Fibroblast of skin of abdomen (primary cell): ENCODE results near the gene KRT79.

Experiments used
- DNase-seq: peaks from one replicate; pipeline ENCODE4 v3.0.0-alpha.2; 2013

KRT79 gene

GRCh38 chr12:52834727-52835001 lies 553 bp upstream of the KRT79 start:
- no peak for DNase-seq

- no peak for DNase-seq
These were observed 866 bp downstream of the KRT79 start for GRCh38 chr12:52832985-52833905.

GRCh38 chr12:52832451-52832850 lies 1.7 kb downstream of the KRT79 start:
- DNase-seq = no peak

- DNase-seq = no peak
These were observed 2.9 kb downstream of the KRT79 start for GRCh38 chr12:52831251-52831650.

- no peak for DNase-seq
These were observed 3.9 kb downstream of the KRT79 start for GRCh38 chr12:52829986-52830770.

DNA sequence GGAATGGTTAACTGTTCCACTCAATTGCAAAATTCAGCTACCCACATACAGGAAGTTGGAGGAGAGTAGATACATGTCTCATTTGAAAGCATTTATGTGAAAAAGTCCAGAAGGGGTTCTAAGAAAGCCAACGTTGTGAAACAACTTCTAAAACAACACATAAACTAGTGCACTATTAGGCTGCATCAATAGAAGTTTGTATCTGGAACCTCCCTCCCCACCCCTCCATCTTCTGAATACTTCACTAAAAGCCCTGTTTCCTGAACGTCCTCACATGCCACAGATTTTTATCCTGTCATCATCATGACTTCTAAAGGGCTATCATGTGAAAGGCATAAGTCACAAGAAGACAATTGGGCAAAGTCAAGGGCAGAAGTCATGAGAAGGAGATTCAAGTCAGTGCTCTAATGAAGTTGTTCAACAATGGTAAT lies 5.5 kb downstream of the KRT79 start:
- DNase-seq = no peak

DNA sequence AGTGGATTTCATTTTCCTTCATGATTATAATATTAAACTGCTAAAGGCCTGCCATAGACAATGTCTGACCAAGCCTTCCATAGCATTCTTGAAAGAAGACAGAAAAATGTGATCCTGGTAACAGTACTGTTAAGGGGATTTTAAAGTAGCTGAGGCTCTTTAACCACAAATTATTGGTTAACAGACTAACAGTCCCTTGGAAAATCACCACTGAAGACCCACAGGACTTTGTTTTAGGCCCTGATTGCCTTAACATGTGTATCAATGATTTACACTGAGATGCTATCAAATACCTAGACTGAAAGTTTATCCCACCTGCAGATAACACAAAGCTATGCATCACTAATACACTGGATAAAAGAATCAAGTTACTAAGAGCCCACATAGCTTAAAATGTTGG lies 6.0 kb downstream of the KRT79 start:
- DNase-seq = no peak

- no peak for DNase-seq
These were observed 6.5 kb downstream of the KRT79 start for GRCh38 chr12:52827499-52828090.

DNA sequence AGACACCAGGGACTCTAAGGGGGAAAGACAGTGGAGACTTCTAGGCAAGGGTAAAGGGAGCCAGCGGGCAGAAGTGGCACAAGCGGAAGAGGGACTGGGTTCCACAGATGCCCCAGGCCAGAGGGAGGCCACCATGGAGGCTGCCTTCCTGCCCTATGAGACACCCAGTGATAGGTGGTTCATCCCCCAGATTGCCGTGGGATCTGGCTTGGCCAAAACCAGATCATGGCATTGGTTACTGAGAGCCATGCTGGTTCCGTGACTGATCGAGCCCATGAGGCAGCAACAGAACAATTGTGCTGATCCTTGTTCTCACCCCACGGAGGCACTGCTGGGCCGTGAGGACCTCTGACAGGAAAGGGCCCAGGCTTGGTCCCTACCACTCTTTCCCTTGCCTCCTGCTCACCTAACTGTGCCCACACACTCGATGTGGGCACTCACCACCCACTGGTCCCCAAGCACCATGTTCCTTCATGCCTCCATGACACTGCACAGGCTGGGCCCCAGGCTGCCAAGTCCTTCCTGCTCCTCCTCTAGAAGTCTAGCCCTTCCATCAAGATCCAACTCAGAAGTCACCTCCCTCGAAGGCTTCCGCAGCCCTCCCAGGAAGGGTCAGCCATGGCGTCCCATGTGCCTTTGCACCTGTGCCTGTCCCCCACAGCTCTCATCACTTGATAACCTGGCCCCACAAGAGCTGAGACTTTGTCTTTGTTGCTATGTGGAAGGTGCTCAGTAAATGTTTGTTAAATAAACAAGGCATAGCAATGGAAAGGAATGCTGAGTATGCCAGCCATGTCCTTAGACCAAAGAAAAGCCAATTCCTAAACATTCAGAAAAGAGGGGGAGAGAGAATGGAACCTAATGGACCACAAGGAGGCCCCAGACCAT lies 7.3 kb downstream of the KRT79 start:
- no peak for DNase-seq

- DNase-seq = no peak
These were observed 8.2 kb downstream of the KRT79 start for GRCh38 chr12:52825961-52826360.

- DNase-seq = no peak
These were observed 9.2 kb downstream of the KRT79 start for GRCh38 chr12:52824741-52825410.

- no peak for DNase-seq
These were observed 10.2 kb downstream of the KRT79 start for GRCh38 chr12:52823761-52824450.

DNA sequence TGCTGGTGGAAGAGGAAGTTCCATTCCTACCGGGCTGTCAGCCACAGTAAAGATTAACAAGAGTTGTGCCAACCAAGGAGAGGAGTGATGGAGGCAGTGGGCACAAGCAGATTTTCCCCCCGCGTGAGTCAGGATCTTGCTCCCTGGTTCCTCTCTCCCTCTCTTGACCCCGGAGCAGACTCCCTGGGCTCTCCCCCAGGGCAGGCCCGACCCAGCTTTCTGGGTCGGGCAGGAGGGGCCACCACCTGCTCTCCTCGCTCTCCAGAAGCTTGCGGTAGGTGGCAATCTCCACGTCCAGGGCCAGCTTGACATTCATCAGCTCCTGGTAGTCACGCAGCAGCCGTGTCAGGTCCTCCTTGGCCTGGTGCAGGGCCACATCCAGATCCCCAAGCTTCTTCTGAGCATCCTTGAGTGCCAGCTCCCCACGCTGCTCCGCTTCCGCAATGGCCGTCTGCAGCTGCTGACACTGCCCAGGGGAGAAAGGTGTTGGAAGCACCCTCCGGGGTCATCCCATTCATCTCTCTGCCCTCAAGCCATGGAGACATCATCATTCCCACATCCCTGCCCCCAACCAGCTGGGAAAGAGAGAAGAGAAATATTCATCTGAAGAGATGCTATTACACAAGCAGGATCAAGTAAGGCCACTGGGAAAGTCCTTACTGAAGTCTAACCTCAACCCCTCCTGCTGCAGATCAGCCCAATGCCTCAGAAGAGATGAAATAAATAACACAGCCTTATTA lies 11.2 kb downstream of the KRT79 start:
- DNase-seq = no peak

- no peak for DNase-seq
These were observed 12.1 kb downstream of the KRT79 start for GRCh38 chr12:52821826-52822660.

GRCh38 chr12:52821071-52821730 lies 12.9 kb downstream of the KRT79 start:
- no peak for DNase-seq

- DNase-seq = no peak
These were observed 13.6 kb downstream of the KRT79 start for GRCh38 chr12:52820521-52820920.

- no peak for DNase-seq
These were observed 14.2 kb downstream of the KRT79 start for GRCh38 chr12:52819731-52820510.

- no peak for DNase-seq
These were observed 15.2 kb downstream of the KRT79 start for GRCh38 chr12:52818887-52819420.
